ENCODE measurements around the gene POC1A.

POC1A gene

GRCh38 chr3:52055537-52056351 lies 98.5 kb downstream of the POC1A start:
- DNase-seq: peak; percentile 77 to 80
- TF ChIP-seq POLR2A (IDR thresholded peaks at IDR 0.05; ENCODE audit: low read length): no peak
- no peak for TF ChIP-seq GATA1 (IDR thresholded peaks at IDR 0.05; ENCODE audit: low read depth, low read length)

GRCh38 chr3:52054661-52055511 lies 99.3 kb downstream of the POC1A start:
- DNase-seq: peak in 1 of 2 experiments; percentile 31
- TF ChIP-seq POLR2A (IDR thresholded peaks at IDR 0.05; ENCODE audit: low read length) (no peak), GATA1 (IDR thresholded peaks at IDR 0.05; ENCODE audit: low read depth, low read length) (no peak)

GRCh38 chr3:52053307-52054304 lies 100.6 kb downstream of the POC1A start:
- no peak for TF ChIP-seq POLR2A (IDR thresholded peaks at IDR 0.05; ENCODE audit: low read length)
- no peak for TF ChIP-seq GATA1 (IDR thresholded peaks at IDR 0.05; ENCODE audit: low read depth, low read length)
- DNase-seq: peak; percentile 35 to 38

GRCh38 chr3:52052831-52053306 lies 101.4 kb downstream of the POC1A start:
- no peak for TF ChIP-seq GATA1 (IDR thresholded peaks at IDR 0.05; ENCODE audit: low read depth, low read length)
- no peak for TF ChIP-seq POLR2A (IDR thresholded peaks at IDR 0.05; ENCODE audit: low read length)
- DNase-seq: peak; percentile 34 to 44

- no peak for DNase-seq
- TF ChIP-seq POLR2A (IDR thresholded peaks at IDR 0.05; ENCODE audit: low read length) (no peak), GATA1 (IDR thresholded peaks at IDR 0.05; ENCODE audit: low read depth, low read length) (no peak)
These were observed 102.8 kb downstream of the POC1A start for GRCh38 chr3:52051444-52051843.

- DNase-seq: no peak
- no peak for TF ChIP-seq POLR2A (IDR thresholded peaks at IDR 0.05; ENCODE audit: low read length)
- no peak for TF ChIP-seq GATA1 (IDR thresholded peaks at IDR 0.05; ENCODE audit: low read depth, low read length)
These were observed 103.7 kb downstream of the POC1A start for GRCh38 chr3:52050571-52050970.

GRCh38 chr3:52049503-52049902 lies 104.7 kb downstream of the POC1A start:
- no peak for DNase-seq
- no peak for TF ChIP-seq POLR2A (IDR thresholded peaks at IDR 0.05; ENCODE audit: low read length)
- TF ChIP-seq GATA1 (IDR thresholded peaks at IDR 0.05; ENCODE audit: low read depth, low read length): no peak

GRCh38 chr3:52047295-52047960 lies 106.8 kb downstream of the POC1A start:
- TF ChIP-seq POLR2A (IDR thresholded peaks at IDR 0.05; ENCODE audit: low read length) (no peak), GATA1 (IDR thresholded peaks at IDR 0.05; ENCODE audit: low read depth, low read length) (no peak)

GRCh38 chr3:52046902-52047239 lies 107.4 kb downstream of the POC1A start:
- TF ChIP-seq GATA1 (IDR thresholded peaks at IDR 0.05; ENCODE audit: low read depth, low read length) (no peak), POLR2A (IDR thresholded peaks at IDR 0.05; ENCODE audit: low read length) (no peak)
- DNase-seq: no peak

More at GRCh38 chr3:52047295-52047960, 106.8 kb downstream of the POC1A start:
- DNase-seq: no peak

GRCh38 chr3:52046186-52046901 lies 107.9 kb downstream of the POC1A start:
- TF ChIP-seq POLR2A (IDR thresholded peaks at IDR 0.05; ENCODE audit: low read length): no peak
- TF ChIP-seq GATA1 (IDR thresholded peaks at IDR 0.05; ENCODE audit: low read depth, low read length): no peak
- DNase-seq: no peak

- peak in 1 of 2 experiments; percentile 31 for DNase-seq
- TF ChIP-seq GATA1 (IDR thresholded peaks at IDR 0.05; ENCODE audit: low read depth, low read length): no peak
- no peak for TF ChIP-seq POLR2A (IDR thresholded peaks at IDR 0.05; ENCODE audit: low read length)
These were observed 109.2 kb downstream of the POC1A start for GRCh38 chr3:52044869-52045619.

Measured in erythroblast (primary cell).